Trophoblast cell (in vitro differentiated cells and primary cell): ENCODE data around the gene PDE4D.

ENCODE experiments used
- DNase-seq, 2 donors: peaks; one replicate each; pipeline ENCODE4 v3.0.0-alpha.2; 2016
- H2AFZ ChIP-seq: 2 replicates; pipeline ENCODE4 v1.6.1; 2013; ENCODE audit warnings: low read length, moderate library complexity, mild to moderate bottlenecking; ENCODE audit not compliant: insufficient read depth, poor library complexity
- H2AK5ac ChIP-seq: 2 replicates; pipeline ENCODE4 v1.6.1; 2013; ENCODE audit warnings: mild to moderate bottlenecking, low read length
- H2BK120ac ChIP-seq: 2 replicates; pipeline ENCODE4 v1.6.1; 2013; ENCODE audit warnings: low read length, mild to moderate bottlenecking, moderate library complexity; ENCODE audit not compliant: insufficient read depth, poor library complexity
- H2BK12ac ChIP-seq: 2 replicates; pipeline ENCODE4 v1.6.1; 2013; ENCODE audit warnings: mild to moderate bottlenecking, low read length, moderate library complexity
- H2BK5ac ChIP-seq: 2 replicates; pipeline ENCODE4 v1.6.1; 2013; ENCODE audit warnings: low read length, low read depth, moderate library complexity, mild to moderate bottlenecking; ENCODE audit not compliant: poor library complexity
- H3K14ac ChIP-seq: 2 replicates; pipeline ENCODE4 v1.6.1; 2013; ENCODE audit warnings: mild to moderate bottlenecking, low read length
- H3K18ac ChIP-seq: 2 replicates; pipeline ENCODE4 v1.6.1; 2013; ENCODE audit warnings: mild to moderate bottlenecking, low read length
- H3K23ac ChIP-seq: 2 replicates; pipeline ENCODE4 v1.6.1; 2013; ENCODE audit warnings: low read length
- H3K27ac ChIP-seq: 2 replicates; pipeline ENCODE4 v1.5.1; 2013; ENCODE audit warnings: low read depth, mild to moderate bottlenecking, inconsistent platforms, low read length, moderate library complexity
- H3K27me3 ChIP-seq: 2 replicates; pipeline ENCODE4 v1.6.1; 2013; ENCODE audit warnings: inconsistent platforms, mild to moderate bottlenecking, low read length, moderate library complexity; ENCODE audit not compliant: insufficient read depth
- H3K36me3 ChIP-seq, 2 experiments: 1 replicate in 1 of 2; 2 replicates in 1 of 2; pipeline ENCODE4 v1.6.1; 2013; ENCODE audit warnings: low read length in 2 of 2, mild to moderate bottlenecking in 2 of 2, moderate library complexity in 1 of 2; ENCODE audit not compliant: insufficient read depth in 2 of 2, control insufficient read depth in 1 of 2
- H3K4ac ChIP-seq: 2 replicates; pipeline ENCODE4 v1.6.1; 2013; ENCODE audit warnings: low read depth, mild to moderate bottlenecking, low read length, moderate library complexity
- H3K4me1 ChIP-seq, 2 experiments: 1 replicate in 1 of 2; 2 replicates in 1 of 2; pipeline ENCODE4 v1.6.1; 2013; ENCODE audit warnings: low read length in 2 of 2, mild to moderate bottlenecking in 2 of 2, moderate library complexity in 1 of 2; ENCODE audit not compliant: insufficient read depth in 2 of 2, control insufficient read depth in 1 of 2
- H3K4me2 ChIP-seq: 2 replicates; pipeline ENCODE4 v1.6.1; 2013; ENCODE audit warnings: inconsistent platforms, mild to moderate bottlenecking, low read length, moderate library complexity
- H3K4me3 ChIP-seq: 2 replicates; pipeline ENCODE4 v1.5.1; 2013; ENCODE audit warnings: mild to moderate bottlenecking, low read depth, low read length, inconsistent platforms
- H3K79me1 ChIP-seq: one replicate; pipeline ENCODE4 v1.6.1; 2013; ENCODE audit warnings: low read length
- H3K79me2 ChIP-seq: 2 replicates; pipeline ENCODE4 v1.6.1; 2013; ENCODE audit warnings: low read length, mild to moderate bottlenecking; ENCODE audit not compliant: control insufficient read depth, insufficient read depth, poor library complexity
- H3K9ac ChIP-seq: 2 replicates; pipeline ENCODE4 v1.6.1; 2013; ENCODE audit warnings: mild to moderate bottlenecking, low read length
- H3K9me3 ChIP-seq: 2 replicates; pipeline ENCODE4 v1.6.1; 2013; ENCODE audit warnings: low read depth, mild to moderate bottlenecking, control low read depth, inconsistent platforms, low read length; ENCODE audit not compliant: insufficient read depth
- H4K12ac ChIP-seq: 2 replicates; pipeline ENCODE4 v1.6.1; 2013; ENCODE audit warnings: low read depth, mild to moderate bottlenecking, low read length, moderate library complexity
- H4K8ac ChIP-seq: 2 replicates; pipeline ENCODE4 v1.6.1; 2013; ENCODE audit warnings: low read depth, mild to moderate bottlenecking, low read length, moderate library complexity
- H4K91ac ChIP-seq: one replicate; pipeline ENCODE4 v1.6.1; 2013; ENCODE audit warnings: low read depth, mild to moderate bottlenecking, low read length, moderate library complexity
- WGBS: extraction: QIAGEN DNeasy Blood & Tissue Kit; methylation state at CpG from one replicate; pipeline ENCODE4 v1.1.7; 2013; ENCODE audit warnings: missing lambda C conversion rate; ENCODE audit not compliant: insufficient read length, insufficient coverage; ENCODE audit errors: extremely low coverage; 5-methylcytosine and 5-hydroxymethylcytosine counted together

The PDE4D gene

DNA sequence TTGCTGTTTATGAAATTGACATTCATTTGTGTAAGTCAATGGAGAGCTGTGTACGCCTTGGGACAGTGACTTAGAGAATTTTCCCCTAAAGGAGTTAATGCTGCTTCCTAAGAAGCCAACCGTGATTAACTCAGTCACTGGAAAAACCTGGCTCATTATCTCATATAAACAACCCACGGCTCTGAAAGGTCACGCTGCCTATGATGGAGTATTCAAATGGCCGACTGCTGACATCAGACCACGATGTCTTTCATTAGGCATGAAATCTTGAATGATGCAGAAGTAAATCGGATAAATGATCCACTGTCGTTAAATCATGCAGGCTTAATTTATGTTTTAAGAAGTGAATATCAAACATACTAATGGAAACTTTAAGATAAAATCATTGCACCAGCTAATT is 706.9 kb downstream of the PDE4D start:
- H3K36me3 ChIP-seq: peaks cover 0 to 3% of the 10 kb centered on the region in 2 experiments
- DNase-seq: no peak
- no peak overlapping the region for H3K27ac ChIP-seq
- H3K27me3 ChIP-seq: no peaks in the 10 kb centered on the region
- H3K79me1 ChIP-seq: no peaks in the 10 kb centered on the region
- WGBS: no CpG with 5 or more reads among the region's 8 CpGs
- H2BK12ac ChIP-seq: no peak overlapping the region
- H3K9me3 ChIP-seq: no peaks in the 10 kb centered on the region
- no peak overlapping the region for H2BK5ac ChIP-seq
- no peak overlapping the region for H3K4me2 ChIP-seq
- H3K23ac ChIP-seq: no peak overlapping the region
- no peak overlapping the region for H3K4ac ChIP-seq
- no peak overlapping the region for H3K4me3 ChIP-seq
- H3K79me2 ChIP-seq: no peaks in the 10 kb centered on the region
- H2BK120ac ChIP-seq: no peak overlapping the region
- H3K9ac ChIP-seq: no peak overlapping the region
- H4K91ac ChIP-seq: no peak overlapping the region
- H3K14ac ChIP-seq: no peak overlapping the region
- peaks cover 0 to 3% of the 10 kb centered on the region in 2 experiments for H3K4me1 ChIP-seq
- no peak overlapping the region for H3K18ac ChIP-seq
- H2AFZ ChIP-seq: no peak overlapping the region
- no peak overlapping the region for H4K8ac ChIP-seq
- H4K12ac ChIP-seq: no peak overlapping the region
- no peak overlapping the region for H2AK5ac ChIP-seq

DNA sequence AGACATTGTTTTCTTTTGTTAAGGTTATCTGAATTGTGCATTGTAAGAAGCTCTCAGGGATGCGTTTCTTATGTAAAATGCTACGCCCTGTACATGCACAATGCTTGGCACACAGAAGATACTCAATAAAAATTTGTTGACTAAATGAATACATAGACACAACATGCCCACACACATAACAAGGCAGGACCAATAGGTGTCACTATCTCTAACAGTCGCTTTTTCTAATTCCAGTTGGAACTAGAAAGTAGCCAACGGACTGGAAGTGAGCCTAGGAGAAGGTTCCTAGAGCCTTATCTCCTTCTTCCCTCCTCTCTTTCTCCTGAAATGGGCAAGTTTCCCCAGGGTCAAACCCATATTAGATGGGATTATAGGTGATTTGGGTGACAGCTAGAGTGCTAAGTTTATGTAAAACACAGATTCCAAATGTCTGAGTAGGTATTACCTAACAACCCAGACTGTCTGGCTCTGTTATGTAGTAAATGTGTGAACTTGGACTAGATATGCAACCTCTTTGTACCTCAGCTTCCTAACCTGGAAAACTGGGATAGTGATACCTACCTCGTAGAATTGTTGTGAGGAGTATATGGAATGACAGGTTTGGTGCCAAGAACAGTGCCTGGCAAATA is 707.7 kb downstream of the PDE4D start:
- Histone ChIP-seq H3K4me2 (no peak overlapping the region), H2AK5ac (no peak overlapping the region), H3K9me3 (no peaks in the 10 kb centered on the region), H2AFZ (no peak overlapping the region), H4K8ac (no peak overlapping the region), H3K23ac (no peak overlapping the region), H4K91ac (no peak overlapping the region), H3K9ac (no peak overlapping the region), H3K18ac (no peak overlapping the region), H3K27me3 (no peaks in the 10 kb centered on the region), H2BK5ac (no peak overlapping the region), H3K79me1 (no peaks in the 10 kb centered on the region), H3K36me3 (peaks cover 0 to 3% of the 10 kb centered on the region in 2 experiments), H3K27ac (no peak overlapping the region), H3K4me1 (peaks cover 0 to 3% of the 10 kb centered on the region in 2 experiments), H4K12ac (no peak overlapping the region), H2BK120ac (no peak overlapping the region), H3K79me2 (no peaks in the 10 kb centered on the region), H3K14ac (no peak overlapping the region), H3K4me3 (no peak overlapping the region), H3K4ac (no peak overlapping the region), H2BK12ac (no peak overlapping the region)
- WGBS: no CpG with 5 or more reads among the region's 5 CpGs
- DNase-seq: peak; percentile 25 to 61

DNA sequence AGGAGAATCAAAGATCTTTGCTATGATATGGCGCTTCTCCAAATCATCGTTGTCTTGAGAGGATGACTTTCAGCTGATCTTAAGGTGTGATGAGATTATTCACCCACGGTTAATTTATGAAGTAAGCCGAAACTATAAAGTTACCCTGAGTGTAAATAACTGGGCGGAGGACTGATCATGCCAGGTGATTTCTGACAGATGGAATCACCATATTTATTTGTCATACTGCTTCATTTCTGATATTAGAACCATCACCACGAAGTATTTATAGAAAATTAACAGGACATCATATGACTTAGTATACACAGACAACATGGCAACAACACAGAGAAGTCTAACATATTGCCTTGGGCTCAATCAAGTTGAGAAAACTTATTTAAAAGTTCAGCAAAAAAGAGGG is 708.8 kb downstream of the PDE4D start:
- no peak overlapping the region for H3K27ac ChIP-seq
- peaks cover 0 to 3% of the 10 kb centered on the region in 2 experiments for H3K4me1 ChIP-seq
- H3K79me2 ChIP-seq: no peaks in the 10 kb centered on the region
- WGBS: no CpG with 5 or more reads among the region's 6 CpGs
- H3K79me1 ChIP-seq: no peaks in the 10 kb centered on the region
- no peak overlapping the region for H2AK5ac ChIP-seq
- H3K18ac ChIP-seq: no peak overlapping the region
- H2AFZ ChIP-seq: no peak overlapping the region
- no peak overlapping the region for H3K4me3 ChIP-seq
- no peaks in the 10 kb centered on the region for H3K9me3 ChIP-seq
- no peaks in the 10 kb centered on the region for H3K27me3 ChIP-seq
- no peak overlapping the region for H4K12ac ChIP-seq
- H3K14ac ChIP-seq: no peak overlapping the region
- H3K4ac ChIP-seq: no peak overlapping the region
- H4K8ac ChIP-seq: no peak overlapping the region
- H2BK12ac ChIP-seq: no peak overlapping the region
- no peak overlapping the region for H2BK120ac ChIP-seq
- no peak overlapping the region for H4K91ac ChIP-seq
- peaks cover 0 to 3% of the 10 kb centered on the region in 2 experiments for H3K36me3 ChIP-seq
- DNase-seq: no peak
- H3K4me2 ChIP-seq: no peak overlapping the region
- H3K9ac ChIP-seq: no peak overlapping the region
- H2BK5ac ChIP-seq: no peak overlapping the region
- H3K23ac ChIP-seq: no peak overlapping the region

DNA sequence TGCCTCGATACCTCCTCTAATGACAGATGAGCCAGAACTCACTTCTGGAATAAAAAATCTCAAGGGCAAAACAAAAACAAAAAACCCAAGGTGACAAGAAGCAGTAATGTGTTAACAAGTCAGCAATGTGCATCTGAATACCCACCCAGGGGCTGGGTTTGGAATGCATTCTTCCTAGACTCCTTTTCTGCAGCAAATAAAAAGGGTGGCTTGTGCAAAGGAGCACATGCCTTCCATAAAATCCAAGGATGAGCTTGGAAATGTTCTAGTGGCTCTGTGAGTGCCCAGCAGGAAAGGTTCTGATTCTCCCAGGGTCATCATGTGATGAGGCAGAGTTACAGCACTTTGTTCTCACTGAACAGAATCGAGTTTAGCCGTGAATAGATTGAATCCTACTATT is 710.8 kb downstream of the PDE4D start:
- H3K18ac ChIP-seq: no peak overlapping the region
- H3K9me3 ChIP-seq: no peaks in the 10 kb centered on the region
- no peak overlapping the region for H4K8ac ChIP-seq
- no peaks in the 10 kb centered on the region for H3K79me1 ChIP-seq
- no peak overlapping the region for H3K23ac ChIP-seq
- WGBS: no CpG with 5 or more reads among the region's 3 CpGs
- no peak overlapping the region for H4K12ac ChIP-seq
- no peak overlapping the region for H3K4ac ChIP-seq
- H4K91ac ChIP-seq: no peak overlapping the region
- H2AFZ ChIP-seq: no peak overlapping the region
- H3K27me3 ChIP-seq: no peaks in the 10 kb centered on the region
- peaks cover 0 to 3% of the 10 kb centered on the region in 2 experiments for H3K4me1 ChIP-seq
- H3K36me3 ChIP-seq: peaks cover 0 to 9% of the 10 kb centered on the region in 2 experiments
- H2BK5ac ChIP-seq: no peak overlapping the region
- H3K79me2 ChIP-seq: no peaks in the 10 kb centered on the region
- DNase-seq: no peak
- no peak overlapping the region for H3K14ac ChIP-seq
- H2AK5ac ChIP-seq: no peak overlapping the region
- no peak overlapping the region for H2BK12ac ChIP-seq
- no peak overlapping the region for H3K27ac ChIP-seq
- no peak overlapping the region for H3K9ac ChIP-seq
- H2BK120ac ChIP-seq: no peak overlapping the region
- H3K4me2 ChIP-seq: no peak overlapping the region
- H3K4me3 ChIP-seq: no peak overlapping the region
